Muscle of leg (tissue), 16 donors: ENCODE data around the gene DCPS. TPM values are rescaled to one million over a fixed set of nuclear protein-coding genes. Genes with fewer than 3 reads are reported as not detected.
"Not testable (repeated sequence)": the region's sequence is repeated elsewhere in the genome, so short reads cannot be mapped to it uniquely, and the experiment has no call there.

Experiments used
- DNase-seq: peaks from one replicate; pipeline ENCODE4 v3.0.0; 2013
- H3K27ac ChIP-seq: one replicate; pipeline ENCODE4 v1.5.1; 2013; ENCODE audit warnings: mild to moderate bottlenecking, low read length, control low read depth
- H3K27me3 ChIP-seq: one replicate; pipeline ENCODE4 v1.6.1; 2013; ENCODE audit warnings: low read length; ENCODE audit not compliant: control insufficient read depth, insufficient read depth
- H3K36me3 ChIP-seq: one replicate; pipeline ENCODE4 v1.6.1; 2013; ENCODE audit warnings: low read length; ENCODE audit not compliant: control insufficient read depth, insufficient read depth
- H3K4me1 ChIP-seq: one replicate; pipeline ENCODE4 v1.6.1; 2013; ENCODE audit warnings: low read length; ENCODE audit not compliant: control insufficient read depth, insufficient read depth
- H3K4me3 ChIP-seq: one replicate; pipeline ENCODE4 v1.5.1; 2013; ENCODE audit warnings: low read length, control low read depth
- H3K9me3 ChIP-seq: replicated peaks from 2 replicates; pipeline ENCODE4 v1.6.1; 2013; ENCODE audit warnings: low read depth, low read length; ENCODE audit not compliant: control insufficient read depth
- WGBS: methylation state at CpG from one replicate; pipeline ENCODE4 v1.1.5; 2013; ENCODE audit warnings: missing lambda C conversion rate; ENCODE audit not compliant: insufficient coverage; 5-methylcytosine and 5-hydroxymethylcytosine counted together
- long read RNA-seq, 11 donors: transcript quantifications; one replicate each; lab custom pipeline, GENCODE V29; 2026
- polyA plus RNA-seq, 8 donors: library from polyadenylated mRNA; unstranded; fragments of 120-200 nt; gene quantifications; one replicate each; pipeline versions ENCODE4 v1.2.1 to v1.2.3, GENCODE V29; 2013; ENCODE audit warnings: inconsistent platforms in 1 of 8, low replicate concordance in 1 of 8; ENCODE audit not compliant: insufficient read length in 8 of 8, insufficient read depth in 1 of 8
- total RNA-seq: library from RNA; stranded (reverse); fragments of 120-200 nt; gene quantifications from one replicate; pipeline ENCODE4 v1.2.4, GENCODE V29; 2013

The DCPS gene
- 12.5 TPM for total RNA-seq
- polyA plus RNA-seq, result 10 to 100 TPM; 15.8 to 22.5 (median 18.8) TPM
- long read RNA-seq, donor 1, partial matches to known transcripts, result 0 of 4 reads
- long read RNA-seq, donor 1, other reads (novel, unspliced or antisense), result 0 of 4 reads
- long read RNA-seq, donor 2, result 0 reads
- long read RNA-seq, donor 3, transcript DCPS-201 (6 exons, 1,479 nt), result major isoform, 9 of 17 reads
- long read RNA-seq, donor 3, partial matches to known transcripts, result 0 of 17 reads
- long read RNA-seq, donor 3, other reads (novel, unspliced or antisense), result 7 of 17 reads
- long read RNA-seq, donor 4, transcript DCPS-201 (6 exons, 1,479 nt), result major isoform, 9 of 9 reads
- long read RNA-seq, donor 4, partial matches to known transcripts, result 0 of 9 reads
- long read RNA-seq, donor 4, other reads (novel, unspliced or antisense), result 0 of 9 reads
- long read RNA-seq, donor 5, transcript DCPS-201 (6 exons, 1,479 nt), result major isoform, 14 of 19 reads
- long read RNA-seq, donor 5, partial matches to known transcripts, result 5 of 19 reads
- long read RNA-seq, donor 5, other reads (novel, unspliced or antisense), result 0 of 19 reads
- long read RNA-seq, donor 6, transcript DCPS-201 (6 exons, 1,479 nt), result major isoform, 18 of 26 reads
- long read RNA-seq, donor 6, partial matches to known transcripts, result 0 of 26 reads
- long read RNA-seq, donor 6, other reads (novel, unspliced or antisense), result 8 of 26 reads
- long read RNA-seq, donor 7, transcript DCPS-201 (6 exons, 1,479 nt), result major isoform, 13 of 13 reads
- long read RNA-seq, donor 7, partial matches to known transcripts, result 0 of 13 reads
- long read RNA-seq, donor 7, other reads (novel, unspliced or antisense), result 0 of 13 reads
- long read RNA-seq, donor 8, transcript DCPS-201 (6 exons, 1,479 nt), result major isoform, 6 of 6 reads
- long read RNA-seq, donor 8, partial matches to known transcripts, result 0 of 6 reads
- long read RNA-seq, donor 8, other reads (novel, unspliced or antisense), result 0 of 6 reads
- long read RNA-seq, donor 9, transcript DCPS-201 (6 exons, 1,479 nt), result major isoform, 7 of 7 reads
- long read RNA-seq, donor 9, partial matches to known transcripts, result 0 of 7 reads
- long read RNA-seq, donor 9, other reads (novel, unspliced or antisense), result 0 of 7 reads
- long read RNA-seq, donor 10, transcript DCPS-201 (6 exons, 1,479 nt), result major isoform, 9 of 9 reads
- long read RNA-seq, donor 10, partial matches to known transcripts, result 0 of 9 reads
- long read RNA-seq, donor 10, other reads (novel, unspliced or antisense), result 0 of 9 reads
- long read RNA-seq, donor 11, transcript DCPS-201 (6 exons, 1,479 nt), result major isoform, 14 of 14 reads
- long read RNA-seq, donor 11, partial matches to known transcripts, result 0 of 14 reads
- long read RNA-seq, donor 11, other reads (novel, unspliced or antisense), result 0 of 14 reads

GRCh38 chr11:126303623-126304456, at the start of gene DCPS:
Gene DCPS (plus strand): TSS chr11:126304060. CDS start chr11:126304081, 21 bp downstream.
- H3K27ac ChIP-seq, result peak within 1 kb of the TSS; percentile 92
- H3K27me3 ChIP-seq, result no peaks in the 10 kb centered on the region
- peak within 1 kb of the TSS; percentile 76 for H3K4me3 ChIP-seq
- peaks cover 23% of the 10 kb centered on the region for H3K4me1 ChIP-seq
- peak; percentile 96 for DNase-seq
- peaks cover 18% of the 10 kb centered on the region for H3K36me3 ChIP-seq
- WGBS, result 1% methylated on average over 46 of the region's 61 CpGs
- no peaks in the 10 kb centered on the region for H3K9me3 ChIP-seq

DNA sequence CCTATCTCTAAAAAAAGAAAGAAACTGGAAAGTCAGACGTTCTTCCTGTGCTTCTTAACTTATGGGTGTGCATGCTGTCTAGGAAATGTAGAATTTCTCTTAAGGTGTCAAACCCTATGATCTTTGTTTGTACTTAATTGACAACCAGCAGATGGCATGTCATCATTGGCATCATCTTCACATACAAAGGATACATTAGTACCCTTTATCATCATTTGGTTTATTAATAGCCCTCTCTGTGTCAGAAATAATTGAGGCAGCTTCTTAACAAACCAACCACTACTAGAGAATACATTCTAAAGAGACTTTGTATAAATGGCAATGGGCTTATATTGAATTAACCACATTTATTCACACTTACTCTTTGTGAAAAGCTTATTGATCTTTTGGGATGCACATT, 49.0 kb upstream of the DCPS start:
- no peak overlapping the region for H3K4me3 ChIP-seq
- no peak overlapping the region for H3K27ac ChIP-seq
- no peaks in the 10 kb centered on the region for H3K9me3 ChIP-seq
- H3K4me1 ChIP-seq, result no peaks in the 10 kb centered on the region
- WGBS, result 100% methylated on average over 1 of the region's 1 CpG
- no peaks in the 10 kb centered on the region for H3K27me3 ChIP-seq
- no peak for DNase-seq
- H3K36me3 ChIP-seq, result peaks cover 19% of the 10 kb centered on the region

GRCh38 chr11:126255507-126255906, 48.4 kb upstream of the DCPS start:
- 90% methylated on average over 2 of the region's 5 CpGs for WGBS
- not testable (repeated sequence) for H3K4me1 ChIP-seq, H3K27ac ChIP-seq, H3K9me3 ChIP-seq, H3K27me3 ChIP-seq, DNase-seq, H3K4me3 ChIP-seq
- peaks cover 19% of the 10 kb centered on the region for H3K36me3 ChIP-seq

- peaks cover 22% of the 10 kb centered on the region for H3K36me3 ChIP-seq
- no peak overlapping the region for H3K4me3 ChIP-seq
- no peaks in the 10 kb centered on the region for H3K4me1 ChIP-seq
- H3K27me3 ChIP-seq, result no peaks in the 10 kb centered on the region
- WGBS, result 100% methylated on average over 1 of the region's 4 CpGs
- H3K27ac ChIP-seq, result no peak overlapping the region
- no peaks in the 10 kb centered on the region for H3K9me3 ChIP-seq
- DNase-seq, result no peak
These were observed 47.6 kb upstream of the DCPS start for GRCh38 chr11:126256216-126256615.

- Histone ChIP-seq H3K27me3 (no peaks in the 10 kb centered on the region), H3K4me3 (no peak overlapping the region), H3K9me3 (no peaks in the 10 kb centered on the region), H3K27ac (no peak overlapping the region), H3K4me1 (no peaks in the 10 kb centered on the region), H3K36me3 (peaks cover 27% of the 10 kb centered on the region)
- no CpG with 5 or more reads among the region's 2 CpGs for WGBS
- DNase-seq, result no peak
These were observed 46.7 kb upstream of the DCPS start for GRCh38 chr11:126257144-126257543.

DNA sequence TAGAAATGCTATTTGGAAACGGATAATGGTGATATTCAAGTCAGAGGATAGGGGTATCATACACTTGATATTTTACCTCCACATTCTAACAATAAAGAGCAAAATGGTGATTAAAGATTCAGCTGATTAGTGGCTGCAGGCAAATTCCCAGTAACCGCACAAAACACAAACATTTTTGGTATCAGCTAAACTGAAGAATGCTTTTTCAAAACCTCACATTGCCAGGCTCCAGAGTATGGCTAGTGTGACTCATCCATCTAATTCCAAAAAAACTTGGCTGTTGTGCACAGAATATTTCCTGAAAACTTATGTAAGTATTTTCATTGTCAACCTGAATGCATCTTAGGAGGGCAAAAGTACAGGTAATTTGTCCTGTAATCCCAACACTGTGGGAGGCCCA, 46.1 kb upstream of the DCPS start:
- WGBS, result 100% methylated on average over 1 of the region's 2 CpGs
- H3K36me3 ChIP-seq, result peaks cover 29% of the 10 kb centered on the region
- H3K27me3 ChIP-seq, result no peaks in the 10 kb centered on the region
- DNase-seq, result no peak
- no peaks in the 10 kb centered on the region for H3K9me3 ChIP-seq
- no peaks in the 10 kb centered on the region for H3K4me1 ChIP-seq
- no peak overlapping the region for H3K27ac ChIP-seq
- no peak overlapping the region for H3K4me3 ChIP-seq

DNA sequence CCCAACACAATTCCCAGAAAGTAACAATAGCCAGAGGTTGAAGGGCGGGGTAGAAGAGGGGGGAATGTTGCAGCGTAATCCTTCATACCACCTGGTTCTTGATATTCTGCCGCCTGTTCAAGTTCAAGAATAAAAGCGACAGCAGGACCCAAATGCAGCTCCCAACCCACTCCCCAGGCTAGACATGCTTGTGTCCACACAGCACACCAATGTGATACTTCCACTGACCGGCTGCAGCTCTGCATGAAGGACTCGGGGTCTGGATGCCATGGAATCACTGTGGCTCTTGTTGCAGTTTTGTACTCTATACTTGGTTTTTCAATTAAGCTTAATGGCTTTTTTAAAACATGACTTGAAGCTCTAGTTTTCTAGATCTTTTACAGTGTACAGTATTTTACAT, 41.6 kb upstream of the DCPS start:
- H3K27me3 ChIP-seq, result no peaks in the 10 kb centered on the region
- no peaks in the 10 kb centered on the region for H3K4me1 ChIP-seq
- H3K27ac ChIP-seq, result no peak overlapping the region
- peaks cover 59% of the 10 kb centered on the region for H3K36me3 ChIP-seq
- no peak for DNase-seq
- H3K9me3 ChIP-seq, result no peaks in the 10 kb centered on the region
- H3K4me3 ChIP-seq, result no peak overlapping the region
- 100% methylated on average over 1 of the region's 6 CpGs for WGBS

GRCh38 chr11:126263489-126263888, 40.4 kb upstream of the DCPS start:
- Histone ChIP-seq H3K4me1 (peaks cover 8% of the 10 kb centered on the region), H3K4me3 (no peak overlapping the region), H3K36me3 (peaks cover 61% of the 10 kb centered on the region), H3K27me3 (no peaks in the 10 kb centered on the region), H3K27ac (no peak overlapping the region), H3K9me3 (no peaks in the 10 kb centered on the region)
- 40% methylated on average over 2 of the region's 6 CpGs for WGBS
- DNase-seq, result no peak

GRCh38 chr11:126265811-126266210, 38.0 kb upstream of the DCPS start:
- Histone ChIP-seq H3K4me1 (peaks cover 18% of the 10 kb centered on the region), H3K9me3 (no peaks in the 10 kb centered on the region), H3K4me3 (no peak overlapping the region), H3K27me3 (no peaks in the 10 kb centered on the region), H3K36me3 (peaks cover 59% of the 10 kb centered on the region), H3K27ac (no peak overlapping the region)
- DNase-seq, result no peak
- 80% methylated on average over 7 of the region's 8 CpGs for WGBS
